Spinal cord (tissue), 10 donors: Measurements from ENCODE around the gene ARHGEF11. TPM values are rescaled to one million over a fixed set of nuclear protein-coding genes. Genes with fewer than 3 reads are reported as not detected.

Experiments
- DNase-seq, 6 donors: peaks; one replicate each; pipeline versions ENCODE4 v3.0.0 to v3.0.0-alpha.2; 2013 to 2015; ENCODE audit warnings: low spot score in 6 of 6, low read depth in 4 of 6
- H3K27ac ChIP-seq: one replicate; pipeline ENCODE4 v1.5.1; 2013; ENCODE audit warnings: low read depth, low read length, control low read depth
- H3K27me3 ChIP-seq: one replicate; pipeline ENCODE4 v1.6.1; 2013; ENCODE audit warnings: low read length; ENCODE audit not compliant: control insufficient read depth, insufficient read depth
- H3K36me3 ChIP-seq: one replicate; pipeline ENCODE4 v1.6.1; 2013; ENCODE audit warnings: low read length; ENCODE audit not compliant: control insufficient read depth, insufficient read depth
- H3K4me1 ChIP-seq: one replicate; pipeline ENCODE4 v1.6.1; 2013; ENCODE audit warnings: low read length; ENCODE audit not compliant: control insufficient read depth, insufficient read depth
- H3K4me3 ChIP-seq: one replicate; pipeline ENCODE4 v1.5.1; 2013; ENCODE audit warnings: low read depth, low read length, control low read depth
- H3K9me3 ChIP-seq: one replicate; pipeline ENCODE4 v1.6.1; 2013; ENCODE audit warnings: low read length; ENCODE audit not compliant: control insufficient read depth, insufficient read depth
- WGBS: methylation state at CpG from one replicate; pipeline ENCODE4 v1.1.5; 2013; ENCODE audit warnings: missing lambda C conversion rate; ENCODE audit not compliant: insufficient coverage; 5-methylcytosine and 5-hydroxymethylcytosine counted together
- polyA plus RNA-seq, 2 donors: library from polyadenylated mRNA; unstranded; fragments of 120-200 nt; gene quantifications; one replicate each; pipeline ENCODE4 v1.2.1, GENCODE V29; 2013; ENCODE audit not compliant: insufficient read length in 2 of 2
- total RNA-seq, 2 donors: library from RNA; depleted of rRNA in 1 of 2; stranded (reverse); fragments of 120-200 nt in 1 of 2; fragments of >200 nt in 1 of 2; gene quantifications; one replicate each; pipeline versions ENCODE4 v1.2.3 to v1.2.4, GENCODE V29; 2013 to 2014
- donor health status: healthy.

The ARHGEF11 gene
- total and polyA plus RNA-seq, 4 donors, result 38.6 to 60.1 (median 47.8) TPM

- 90% methylated on average over 7 of the region's 10 CpGs for WGBS
- H3K27me3 ChIP-seq, result no peaks in the 10 kb centered on the region
- peaks cover 98% of the 10 kb centered on the region for H3K36me3 ChIP-seq
- H3K9me3 ChIP-seq, result no peaks in the 10 kb centered on the region
- no peak overlapping the region for H3K4me3 ChIP-seq
- H3K4me1 ChIP-seq, result no peaks in the 10 kb centered on the region
- H3K27ac ChIP-seq, result no peak overlapping the region
- no peak for DNase-seq
Measured at GRCh38 chr1:156941675-156942074, 103.9 kb downstream of the ARHGEF11 start.

DNA sequence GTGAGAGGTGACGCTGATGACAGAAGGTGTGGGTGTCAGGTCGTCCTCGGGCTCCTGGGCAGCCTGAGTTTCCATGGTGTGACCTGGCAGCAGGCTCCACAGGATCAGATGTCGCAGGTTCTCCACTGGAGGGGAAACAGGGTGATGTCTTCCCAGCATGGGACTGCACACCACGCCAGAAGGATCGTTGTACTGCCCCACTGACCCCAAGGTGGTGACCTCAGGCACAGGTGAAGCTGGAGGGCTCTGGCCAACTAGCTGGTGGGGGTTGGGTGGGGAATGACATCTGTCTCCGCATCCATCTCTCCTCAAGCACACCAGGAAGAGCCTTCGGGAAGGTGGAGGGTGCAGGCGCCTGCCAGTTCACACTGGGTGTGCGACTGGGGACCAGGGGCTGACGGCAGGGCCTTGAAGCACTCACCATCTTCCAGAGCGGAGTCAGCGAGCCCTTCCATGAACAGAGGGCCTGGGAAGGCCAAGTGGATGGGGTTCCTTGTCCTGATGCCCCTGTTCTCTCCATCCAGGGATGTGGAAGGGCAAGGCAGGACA, 105.7 kb downstream of the ARHGEF11 start:
- no peak overlapping the region for H3K4me3 ChIP-seq
- WGBS, result 98% methylated on average over 9 of the region's 13 CpGs
- no peaks in the 10 kb centered on the region for H3K9me3 ChIP-seq
- no peak for DNase-seq
- peaks cover 96% of the 10 kb centered on the region for H3K36me3 ChIP-seq
- H3K27ac ChIP-seq, result no peak overlapping the region
- H3K27me3 ChIP-seq, result no peaks in the 10 kb centered on the region
- no peaks in the 10 kb centered on the region for H3K4me1 ChIP-seq

GRCh38 chr1:156938813-156939212, 106.7 kb downstream of the ARHGEF11 start:
- no peaks in the 10 kb centered on the region for H3K4me1 ChIP-seq
- H3K9me3 ChIP-seq, result no peaks in the 10 kb centered on the region
- no peaks in the 10 kb centered on the region for H3K27me3 ChIP-seq
- 94% methylated on average over 7 of the region's 7 CpGs for WGBS
- no peak overlapping the region for H3K4me3 ChIP-seq
- no peak for DNase-seq
- H3K36me3 ChIP-seq, result peaks cover 93% of the 10 kb centered on the region
- no peak overlapping the region for H3K27ac ChIP-seq

DNA sequence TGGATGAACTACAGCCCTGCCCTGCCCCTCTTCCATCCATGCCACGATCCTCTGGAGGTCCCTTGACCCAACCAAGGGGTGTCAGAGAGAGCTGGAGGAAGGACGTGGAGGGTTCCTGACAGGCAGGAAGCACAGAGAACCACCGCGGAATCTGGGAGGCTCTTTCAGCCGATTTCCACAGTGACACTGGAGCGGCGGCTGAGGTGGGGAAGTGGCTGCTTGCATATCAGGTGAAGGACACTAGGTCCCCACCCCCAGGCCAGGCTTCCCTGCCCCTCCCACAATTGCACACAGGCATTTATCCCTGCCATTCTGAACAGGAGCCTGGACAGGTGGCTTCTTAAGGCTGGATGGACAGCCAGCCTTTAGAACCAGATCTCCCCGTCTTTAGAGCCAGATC, 107.7 kb downstream of the ARHGEF11 start:
- 95% methylated on average over 5 of the region's 8 CpGs for WGBS
- Histone ChIP-seq H3K4me3 (no peak overlapping the region), H3K27me3 (no peaks in the 10 kb centered on the region), H3K36me3 (peaks cover 85% of the 10 kb centered on the region), H3K9me3 (no peaks in the 10 kb centered on the region), H3K4me1 (no peaks in the 10 kb centered on the region), H3K27ac (no peak overlapping the region)
- DNase-seq, result no peak

DNA sequence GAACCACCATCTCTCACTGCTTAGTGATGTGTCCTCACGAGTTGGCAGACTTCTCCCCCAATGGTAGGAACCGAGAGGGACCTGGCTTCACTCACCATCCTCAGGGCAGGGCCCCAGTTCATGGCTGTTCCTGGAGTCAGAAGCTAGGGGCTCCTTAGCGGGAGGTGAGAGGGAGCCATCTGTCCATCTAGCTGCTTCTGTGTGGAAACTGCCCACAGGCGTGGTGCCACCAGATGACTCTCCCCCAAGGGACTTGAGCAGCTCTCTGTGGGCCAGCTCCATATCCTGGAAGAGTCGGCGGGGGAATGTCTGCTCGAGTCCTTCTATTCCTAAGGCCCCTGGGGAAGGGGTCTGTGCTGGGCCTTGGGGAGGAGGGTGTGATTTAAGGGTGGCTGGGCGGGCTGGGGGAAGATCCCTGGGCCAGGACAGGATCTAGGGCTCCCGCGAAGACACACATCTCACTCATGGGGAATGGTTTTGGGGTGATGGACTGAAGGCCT, 108.8 kb downstream of the ARHGEF11 start:
- no peak overlapping the region for H3K27ac ChIP-seq
- no peaks in the 10 kb centered on the region for H3K27me3 ChIP-seq
- H3K9me3 ChIP-seq, result no peaks in the 10 kb centered on the region
- no peak for DNase-seq
- peaks cover 79% of the 10 kb centered on the region for H3K36me3 ChIP-seq
- WGBS, result 75% methylated on average over 10 of the region's 10 CpGs
- no peak overlapping the region for H3K4me3 ChIP-seq
- peaks cover 7% of the 10 kb centered on the region for H3K4me1 ChIP-seq

- peaks cover 73% of the 10 kb centered on the region for H3K36me3 ChIP-seq
Measured at GRCh38 chr1:156936191-156936590, 109.4 kb downstream of the ARHGEF11 start.

GRCh38 chr1:156935505-156936128, 109.9 kb downstream of the ARHGEF11 start:
- Histone ChIP-seq H3K9me3 (no peaks in the 10 kb centered on the region), H3K4me1 (peaks cover 16% of the 10 kb centered on the region), H3K36me3 (peaks cover 68% of the 10 kb centered on the region), H3K4me3 (no peak overlapping the region), H3K27ac (no peak overlapping the region), H3K27me3 (no peaks in the 10 kb centered on the region)
- 82% methylated on average over 7 of the region's 17 CpGs for WGBS
- DNase-seq, result no peak

More at GRCh38 chr1:156936191-156936590, 109.4 kb downstream of the ARHGEF11 start:
- DNase-seq, result no peak
- Histone ChIP-seq H3K4me3 (no peak overlapping the region), H3K27me3 (no peaks in the 10 kb centered on the region), H3K27ac (no peak overlapping the region), H3K4me1 (peaks cover 11% of the 10 kb centered on the region), H3K9me3 (no peaks in the 10 kb centered on the region)
- WGBS, result no CpG with 5 or more reads among the region's 5 CpGs

GRCh38 chr1:156933136-156933535, 112.4 kb downstream of the ARHGEF11 start:
- Histone ChIP-seq H3K4me3 (no peak overlapping the region), H3K9me3 (no peaks in the 10 kb centered on the region), H3K27ac (no peak overlapping the region), H3K4me1 (peaks cover 18% of the 10 kb centered on the region), H3K36me3 (peaks cover 44% of the 10 kb centered on the region), H3K27me3 (peaks cover 15% of the 10 kb centered on the region)
- 91% methylated on average over 5 of the region's 6 CpGs for WGBS
- no peak for DNase-seq

DNA sequence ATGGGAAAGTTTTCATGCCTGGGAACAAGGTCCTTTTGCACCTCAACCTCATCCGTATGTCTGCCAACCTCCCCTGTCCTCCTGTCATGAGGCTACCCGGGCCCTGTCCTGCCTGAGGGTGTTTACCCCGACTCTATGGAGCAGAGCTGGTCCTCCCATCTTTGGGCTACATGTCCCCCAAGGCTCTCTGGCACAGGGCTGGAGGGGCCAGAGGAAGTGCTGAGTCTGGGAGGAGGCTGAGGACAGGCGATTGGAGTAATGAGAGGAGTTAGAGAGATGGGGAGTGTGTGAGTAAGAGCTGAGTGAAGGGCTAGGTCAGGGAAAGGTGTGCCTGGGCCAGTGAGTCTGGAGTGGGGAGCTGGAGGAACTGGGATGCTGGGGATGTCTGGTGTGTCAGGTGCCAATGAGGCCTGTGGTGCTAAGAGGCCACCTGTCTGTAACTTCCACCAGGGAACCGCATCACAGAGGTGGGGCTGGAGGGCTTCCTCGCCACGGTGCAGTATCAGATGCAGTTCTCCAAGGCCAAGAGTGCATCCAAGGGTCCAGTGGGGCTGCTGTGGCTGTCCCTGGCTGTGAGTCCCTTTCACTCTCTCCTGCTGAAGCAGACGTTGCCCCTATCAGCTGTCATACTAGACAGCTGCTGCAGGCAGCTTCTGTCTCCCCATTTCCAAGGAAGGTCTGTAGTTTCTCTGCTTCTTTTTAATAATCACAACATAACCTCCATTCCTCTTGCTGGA, 113.4 kb downstream of the ARHGEF11 start:
- no peaks in the 10 kb centered on the region for H3K9me3 ChIP-seq
- peaks cover 27% of the 10 kb centered on the region for H3K4me1 ChIP-seq
- no peak overlapping the region for H3K4me3 ChIP-seq
- DNase-seq, result no peak
- H3K27ac ChIP-seq, result no peak overlapping the region
- peaks cover 37% of the 10 kb centered on the region for H3K36me3 ChIP-seq
- H3K27me3 ChIP-seq, result peaks cover 25% of the 10 kb centered on the region
- WGBS, result 48% methylated on average over 5 of the region's 8 CpGs
